Mucosa of descending colon (tissue), 3 donors: ENCODE measurements around the gene CDC42BPB. TPM values are rescaled to one million over a fixed set of nuclear protein-coding genes. Genes with fewer than 3 reads are reported as not detected.

Experiments used
- ATAC-seq: fragments of 200-7000 bp; cut with Tn5 transposase; one replicate; pipeline ENCODE4 v1.9.1; 2020; ENCODE audit warnings: mild to moderate bottlenecking, moderate library complexity
- DNase-seq, 3 donors: peaks; one replicate each; pipeline ENCODE4 v3.0.0-alpha.2; 2020
- H3K36me3 ChIP-seq: fragments of 200-600 bp; one replicate; pipeline ENCODE4 v1.8.0; 2021; ENCODE audit warnings: low read depth, mild to moderate bottlenecking
- H3K4me1 ChIP-seq: fragments of 200-600 bp; one replicate; pipeline ENCODE4 v1.8.0; 2021; ENCODE audit warnings: low read depth, mild to moderate bottlenecking
- H3K4me3 ChIP-seq: fragments of 200-600 bp; one replicate; pipeline ENCODE4 v1.8.0; 2021; ENCODE audit warnings: mild to moderate bottlenecking
- H3K9me3 ChIP-seq: fragments of 200-600 bp; one replicate; pipeline ENCODE4 v1.8.0; 2021; ENCODE audit warnings: mild to moderate bottlenecking
- CTCF ChIP-seq: fragments of 200-600 bp; IDR thresholded peaks from one replicate; pipeline ENCODE4 v1.8.0; 2022; ENCODE audit warnings: antibody characterized with exemption, mild to moderate bottlenecking
- intact Hi-C, 2 donors: fragments of 100-400 bp; cut with DNase I in 1 of 2; cut with micrococcal nuclease in 1 of 2; formaldehyde crosslinking; loops; one replicate each; pipeline versions ENCODE4 v1.11.0 to v1.11.1; 2022; cut with DNase I, micrococcal nuclease
- total RNA-seq, 3 donors: library from RNA; stranded (reverse); fragmentation: NEBNext Ultra II Directional in 2 of 3; extraction: Animal tissue kit (Norgen Biotek cat#: 25700) in 2 of 3; gene quantifications; one replicate each; pipeline versions ENCODE4 v1.2.1 to v1.2.4, GENCODE V29; 2021 to 2023
- donor health status: DM: no; HTN: no; CAD: no; lungs with moderate emphysema.
- donor health status: DM: no; HTN: no; CAD: no.
- donor health status: DM: no; HTN: yes; CAD: no.

The CDC42BPB gene
- total RNA-seq, 3 donors from 2014 or later, result 77.6 to 106 (median 84.4) TPM

GRCh38 chr14:102906616-102907302 is 150.6 kb downstream of the CDC42BPB start:
- Histone ChIP-seq H3K36me3 (no peaks in the 10 kb centered on the region), H3K9me3 (no peaks in the 10 kb centered on the region), H3K4me1 (no peaks in the 10 kb centered on the region), H3K4me3 (no peak overlapping the region)
- ATAC-seq (no peak), DNase-seq (peak in 1 of 3 donors; percentile 17)
- intact Hi-C loops, result no loop called here
- TF ChIP-seq CTCF, result no peak

- no peaks in the 10 kb centered on the region for H3K4me1 ChIP-seq
- DNase-seq (no peak), ATAC-seq (no peak)
- no peak for TF ChIP-seq CTCF
- H3K4me3 ChIP-seq, result no peak overlapping the region
- intact Hi-C loops, result no loop called here
- no peaks in the 10 kb centered on the region for H3K36me3 ChIP-seq
- no peaks in the 10 kb centered on the region for H3K9me3 ChIP-seq
Measured at GRCh38 chr14:102905116-102906108, 151.9 kb downstream of the CDC42BPB start.

- H3K9me3 ChIP-seq, result no peaks in the 10 kb centered on the region
- H3K4me3 ChIP-seq, result no peak overlapping the region
- no peaks in the 10 kb centered on the region for H3K36me3 ChIP-seq
- TF ChIP-seq CTCF, result no peak
- intact Hi-C loops, result no loop called here
- ATAC-seq (no peak), DNase-seq (no peak)
- no peaks in the 10 kb centered on the region for H3K4me1 ChIP-seq
Measured at GRCh38 chr14:102903889-102904512, 153.3 kb downstream of the CDC42BPB start.

GRCh38 chr14:102903248-102903888 is 154.0 kb downstream of the CDC42BPB start:
- no peak for TF ChIP-seq CTCF
- Histone ChIP-seq H3K4me1 (no peaks in the 10 kb centered on the region), H3K9me3 (no peaks in the 10 kb centered on the region), H3K36me3 (no peaks in the 10 kb centered on the region), H3K4me3 (no peak overlapping the region)
- ATAC-seq, result no peak
- intact Hi-C loops, result no loop called here
- DNase-seq, result peak in 1 of 3 donors; percentile 3

- no peak for DNase-seq
- H3K4me3 ChIP-seq, result no peak overlapping the region
- intact Hi-C loops, result no loop called here
- H3K4me1 ChIP-seq, result no peaks in the 10 kb centered on the region
- no peak for ATAC-seq
- TF ChIP-seq CTCF, result no peak
- H3K36me3 ChIP-seq, result no peaks in the 10 kb centered on the region
- H3K9me3 ChIP-seq, result no peaks in the 10 kb centered on the region
Measured at GRCh38 chr14:102902523-102903247, 154.7 kb downstream of the CDC42BPB start.
